Natural killer cell (primary cell): Measurements from ENCODE around the gene RAP1A. TPM values are rescaled to one million over a fixed set of nuclear protein-coding genes. Genes with fewer than 3 reads are reported as not detected.
A peak's percentile ranks its signal among the peaks of the same experiment; 100 is the strongest.
"Not testable (repeated sequence)": the region's sequence is repeated elsewhere in the genome, so short reads cannot be mapped to it uniquely, and the experiment has no call there.

Experiments
- ATAC-seq, 3 donors: fragments of 150-1000 bp in 2 of 3; fragments of 200-7000 bp in 1 of 3; cut with Tn5 transposase; 1 replicate in 1 of 3; 2 replicates in 2 of 3; pipeline ENCODE4 v1.10.0; 2021; ENCODE audit warnings: mild to moderate bottlenecking in 2 of 3, moderate library complexity in 2 of 3
- DNase-seq, 2 donors: peaks; one replicate each; pipeline versions ENCODE4 v3.0.0 to v3.0.0-alpha.2; 2013 to 2021; ENCODE audit warnings: mixed read lengths in 1 of 2
- H3K27ac ChIP-seq: one replicate; pipeline ENCODE4 v1.5.1; 2013; ENCODE audit warnings: mild to moderate bottlenecking, low read length
- H3K27me3 ChIP-seq: one replicate; pipeline ENCODE4 v1.6.1; 2013; ENCODE audit warnings: low read length; ENCODE audit not compliant: control insufficient read depth, insufficient read depth
- H3K36me3 ChIP-seq: one replicate; pipeline ENCODE4 v1.6.1; 2013; ENCODE audit warnings: low read length; ENCODE audit not compliant: control insufficient read depth, insufficient read depth
- H3K4me1 ChIP-seq: one replicate; pipeline ENCODE4 v1.6.1; 2013; ENCODE audit warnings: low read length; ENCODE audit not compliant: control insufficient read depth, insufficient read depth
- H3K4me3 ChIP-seq: one replicate; pipeline ENCODE4 v1.5.1; 2013; ENCODE audit warnings: low read length
- H3K9me3 ChIP-seq: one replicate; pipeline ENCODE4 v1.6.1; 2013; ENCODE audit warnings: low read length; ENCODE audit not compliant: control insufficient read depth, insufficient read depth
- H3K27ac Mint-ChIP-seq, 2 donors: one replicate each; pipeline ENCODE4 v1.8.0; 2022; ENCODE audit warnings: mild to moderate bottlenecking in 2 of 2, mixed read lengths in 2 of 2, moderate library complexity in 1 of 2
- H3K27me3 Mint-ChIP-seq, 2 donors: one replicate each; pipeline ENCODE4 v1.8.0; 2022; ENCODE audit warnings: low read depth in 2 of 2, mixed read lengths in 2 of 2
- H3K36me3 Mint-ChIP-seq: one replicate; pipeline ENCODE4 v1.8.0; 2022; ENCODE audit warnings: mixed read lengths
- H3K4me1 Mint-ChIP-seq, 2 donors: one replicate each; pipeline ENCODE4 v1.8.0; 2022; ENCODE audit warnings: mixed read lengths in 2 of 2
- H3K4me3 Mint-ChIP-seq: one replicate; pipeline ENCODE4 v1.8.0; 2022; ENCODE audit warnings: mild to moderate bottlenecking, moderate library complexity, mixed read lengths
- H3K9me3 Mint-ChIP-seq, 2 donors: one replicate each; pipeline ENCODE4 v1.8.0; 2022; ENCODE audit warnings: mixed read lengths in 2 of 2
- WGBS: methylation state at CpG from one replicate; pipeline ENCODE4 v1.1.7; 2013; ENCODE audit warnings: missing lambda C conversion rate; ENCODE audit not compliant: insufficient coverage; 5-methylcytosine and 5-hydroxymethylcytosine counted together
- intact Hi-C: fragments of 100-400 bp; cut with micrococcal nuclease; formaldehyde crosslinking; loops from one replicate; pipeline ENCODE4 v1.14.2; 2022
- total RNA-seq, 4 donors: library from RNA; stranded (reverse); fragments of 120-200 nt in 1 of 4; gene quantifications; one replicate each; pipeline versions ENCODE4 v1.2.3 to v1.2.4, GENCODE V29; 2013 to 2022
- TF ChIP-seq, protein P1 (sequence below): fragments of 200-600 bp; IDR thresholded peaks from one replicate; pipeline ENCODE4 v1.8.0; 2022; ENCODE audit warnings: antibody characterized with exemption

Gene RAP1A
- total RNA-seq, 3 donors from 2014 or later (not counting 1 experiment from before 2014, with no cell fraction given): 83.7 to 112 (median 104) TPM

DNA sequence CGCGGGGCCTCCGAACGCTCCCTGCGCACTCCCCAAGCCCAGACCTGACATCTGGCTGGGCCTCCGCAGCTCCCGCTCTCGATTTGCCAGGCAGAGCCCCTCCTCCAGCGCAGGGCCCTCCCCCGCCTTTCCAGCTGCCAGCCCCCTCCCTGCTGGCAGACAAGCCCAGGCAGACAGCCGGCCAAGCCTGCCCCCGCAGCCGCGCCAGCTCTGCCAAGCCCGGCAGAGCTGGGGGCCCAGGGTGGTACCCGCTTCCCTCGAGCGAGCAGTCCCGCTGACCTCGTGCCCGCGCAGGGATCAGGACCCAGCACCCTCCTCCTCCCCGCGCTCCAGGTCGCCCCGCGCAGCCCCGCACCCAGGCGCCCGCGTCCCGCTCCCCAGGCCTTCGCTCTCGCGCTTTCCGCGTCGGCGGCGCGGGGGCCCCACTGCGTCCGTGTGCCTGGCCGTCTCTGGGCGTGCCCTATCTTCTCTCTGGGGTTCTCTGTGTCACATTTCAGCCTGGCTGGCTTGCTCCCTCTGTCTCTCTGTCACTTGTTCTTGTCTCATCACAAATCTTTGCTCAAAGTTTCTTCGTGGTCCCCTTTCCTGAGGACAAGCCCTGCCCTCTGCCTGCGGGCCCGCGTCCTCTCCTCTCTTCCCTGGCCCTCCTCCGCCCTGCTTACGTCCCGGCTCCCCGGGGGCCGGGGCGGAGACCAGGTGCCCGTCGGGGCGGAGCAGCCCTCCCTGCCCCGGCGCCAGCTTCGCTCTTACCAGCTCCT is 119.0 kb downstream of the RAP1A start:
- TF ChIP-seq, protein P1, sequence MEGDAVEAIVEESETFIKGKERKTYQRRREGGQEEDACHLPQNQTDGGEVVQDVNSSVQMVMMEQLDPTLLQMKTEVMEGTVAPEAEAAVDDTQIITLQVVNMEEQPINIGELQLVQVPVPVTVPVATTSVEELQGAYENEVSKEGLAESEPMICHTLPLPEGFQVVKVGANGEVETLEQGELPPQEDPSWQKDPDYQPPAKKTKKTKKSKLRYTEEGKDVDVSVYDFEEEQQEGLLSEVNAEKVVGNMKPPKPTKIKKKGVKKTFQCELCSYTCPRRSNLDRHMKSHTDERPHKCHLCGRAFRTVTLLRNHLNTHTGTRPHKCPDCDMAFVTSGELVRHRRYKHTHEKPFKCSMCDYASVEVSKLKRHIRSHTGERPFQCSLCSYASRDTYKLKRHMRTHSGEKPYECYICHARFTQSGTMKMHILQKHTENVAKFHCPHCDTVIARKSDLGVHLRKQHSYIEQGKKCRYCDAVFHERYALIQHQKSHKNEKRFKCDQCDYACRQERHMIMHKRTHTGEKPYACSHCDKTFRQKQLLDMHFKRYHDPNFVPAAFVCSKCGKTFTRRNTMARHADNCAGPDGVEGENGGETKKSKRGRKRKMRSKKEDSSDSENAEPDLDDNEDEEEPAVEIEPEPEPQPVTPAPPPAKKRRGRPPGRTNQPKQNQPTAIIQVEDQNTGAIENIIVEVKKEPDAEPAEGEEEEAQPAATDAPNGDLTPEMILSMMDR: no peak
- H3K4me3 ChIP-seq: peak overlapping the region; percentile 54
- Mint-ChIP-seq H3K4me3 (peak overlapping the region; percentile 92), H3K27me3 (peaks cover 17 to 30% of the 10 kb centered on the region in 2 donors), H3K27ac (peak overlapping the region; percentile 45 to 77), H3K4me1 (peaks cover 22 to 36% of the 10 kb centered on the region in 2 donors), H3K9me3 (no peaks in the 10 kb centered on the region), H3K36me3 (no peaks in the 10 kb centered on the region)
- intact Hi-C loops: no loop called here
- H3K9me3 ChIP-seq: no peaks in the 10 kb centered on the region
- H3K27me3 ChIP-seq: peaks cover 23% of the 10 kb centered on the region
- H3K36me3 ChIP-seq: no peaks in the 10 kb centered on the region
- DNase-seq (peak; percentile 32 to 69), ATAC-seq (peak; percentile 56 to 63 (median 60))
- peaks cover 31% of the 10 kb centered on the region for H3K4me1 ChIP-seq
- WGBS: under 1% methylated on average over 61 of the region's 61 CpGs
- peak overlapping the region; percentile 38 for H3K27ac ChIP-seq

GRCh38 chr1:111739194-111739924 is 119.8 kb downstream of the RAP1A start, which contains the start of gene INKA2:
Gene INKA2 (minus strand): TSS chr1:111739395. CDS start chr1:111739242, 153 bp downstream.
- TF ChIP-seq, protein P1: no peak
- peaks cover 23% of the 10 kb centered on the region for H3K27me3 ChIP-seq
- Mint-ChIP-seq H3K36me3 (no peaks in the 10 kb centered on the region), H3K27ac (peak within 1 kb of the TSS; percentile 45 to 77), H3K9me3 (no peaks in the 10 kb centered on the region), H3K27me3 (peaks cover 17 to 32% of the 10 kb centered on the region in 2 donors), H3K4me3 (peak within 1 kb of the TSS; percentile 92), H3K4me1 (peaks cover 22 to 36% of the 10 kb centered on the region in 2 donors)
- H3K9me3 ChIP-seq: no peaks in the 10 kb centered on the region
- peak within 1 kb of the TSS; percentile 54 for H3K4me3 ChIP-seq
- ATAC-seq (peak; percentile 58 to 80 (median 75)), DNase-seq (peak; percentile 45 to 69)
- peaks cover 28% of the 10 kb centered on the region for H3K4me1 ChIP-seq
- intact Hi-C loops: no loop called here
- under 1% methylated on average over 59 of the region's 59 CpGs for WGBS
- peak within 1 kb of the TSS; percentile 38 for H3K27ac ChIP-seq
- no peaks in the 10 kb centered on the region for H3K36me3 ChIP-seq

- H3K9me3 ChIP-seq: no peaks in the 10 kb centered on the region
- H3K4me3 ChIP-seq: peak overlapping the region; percentile 54
- DNase-seq: peak; percentile 24 to 43
- WGBS: 2% methylated on average over 63 of the region's 63 CpGs
- no peaks in the 10 kb centered on the region for H3K36me3 ChIP-seq
- peaks cover 23% of the 10 kb centered on the region for H3K27me3 ChIP-seq
- peak; percentile 16 to 36 (median 31) for ATAC-seq
- no peaks in the 10 kb centered on the region for H3K9me3 Mint-ChIP-seq
- H3K27ac ChIP-seq: no peak overlapping the region
- TF ChIP-seq, protein P1: no peak
- peaks cover 28% of the 10 kb centered on the region for H3K4me1 ChIP-seq
- intact Hi-C loops: no loop called here
- H3K36me3 Mint-ChIP-seq: no peaks in the 10 kb centered on the region
- peaks cover 17 to 32% of the 10 kb centered on the region in 2 donors for H3K27me3 Mint-ChIP-seq
- H3K4me1 Mint-ChIP-seq: peaks cover 22 to 36% of the 10 kb centered on the region in 2 donors
- H3K4me3 Mint-ChIP-seq: peak overlapping the region; percentile 92
- H3K27ac Mint-ChIP-seq: peak overlapping the region; percentile 37 to 77
Measured at GRCh38 chr1:111739925-111740765, 120.6 kb downstream of the RAP1A start.

GRCh38 chr1:111742292-111742691 is 122.7 kb downstream of the RAP1A start:
- H3K36me3 Mint-ChIP-seq, intact Hi-C loops, H3K36me3 ChIP-seq, H3K4me3 Mint-ChIP-seq, DNase-seq, ATAC-seq, H3K9me3 Mint-ChIP-seq, H3K9me3 ChIP-seq, H3K4me3 ChIP-seq, H3K27ac ChIP-seq, H3K27ac Mint-ChIP-seq: not testable (repeated sequence)
- Histone ChIP-seq H3K4me1 (peaks cover 28% of the 10 kb centered on the region), H3K27me3 (peaks cover 13% of the 10 kb centered on the region)
- 97% methylated on average over 13 of the region's 14 CpGs for WGBS
- Mint-ChIP-seq H3K4me1 (peaks cover 22 to 38% of the 10 kb centered on the region in 2 donors), H3K27me3 (peaks cover 15 to 30% of the 10 kb centered on the region in 2 donors)
